Measurements from ENCODE around the gene ELF4. TPM values are rescaled to one million over a fixed set of nuclear protein-coding genes. Genes with fewer than 3 reads are reported as not detected.

The ELF4 gene
- 10 to 100 TPM; 39.8 to 61.9 TPM for total RNA-seq
- long read RNA-seq, partial matches to known transcripts, result 3 of 11 reads
- long read RNA-seq, other reads (novel, unspliced or antisense), result 8 of 11 reads

DNA sequence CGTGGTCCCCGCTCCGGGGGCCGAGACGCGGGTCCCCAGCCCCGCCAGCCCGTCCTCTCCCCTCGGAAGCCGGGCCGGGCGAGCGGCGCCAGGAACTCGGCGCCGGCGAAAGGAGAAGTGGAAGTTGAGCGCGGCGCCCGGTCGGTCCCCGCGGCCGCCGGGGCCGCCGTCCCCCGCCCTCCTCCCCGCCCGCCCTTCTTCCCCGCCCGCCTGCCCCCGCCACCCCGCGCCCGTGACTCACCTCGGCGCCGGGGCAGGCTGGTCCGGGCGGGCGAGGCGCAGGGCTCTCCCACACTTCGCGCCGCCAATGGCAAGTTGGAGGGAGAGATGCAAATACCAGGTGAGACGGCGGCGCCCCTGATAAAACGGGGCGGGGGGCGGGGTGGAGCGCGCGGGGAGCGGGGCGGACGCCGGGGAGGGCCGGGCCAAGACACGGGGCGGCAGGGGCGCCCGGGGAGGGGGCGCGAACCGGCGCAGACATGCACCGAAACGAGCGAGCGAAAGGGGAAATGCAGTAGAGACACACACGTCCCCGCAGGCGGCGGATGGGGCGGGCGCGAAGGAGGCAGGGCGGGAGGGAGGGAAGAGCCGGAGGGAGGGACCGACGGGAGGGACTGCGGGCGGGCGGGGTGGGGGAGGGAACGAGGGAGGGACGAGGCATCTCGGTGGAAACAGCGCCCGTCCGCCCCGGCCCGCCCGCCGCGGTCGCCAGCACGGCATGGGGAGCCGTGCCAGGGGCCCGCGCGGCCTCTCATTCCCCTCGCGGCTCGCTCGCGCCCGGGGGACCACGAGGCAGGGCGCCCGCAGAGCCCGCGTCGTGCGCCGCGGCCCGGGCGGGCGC lies at the start of gene ELF4:
Gene ELF4, minus strand, starts transcription at position 119 of the 841 bp plus-strand sequence. CDS start 29,167 bp downstream, outside the sequence.
- ATAC-seq, result peak; percentile 64
- peak; percentile 62 to 68 for DNase-seq

DNA sequence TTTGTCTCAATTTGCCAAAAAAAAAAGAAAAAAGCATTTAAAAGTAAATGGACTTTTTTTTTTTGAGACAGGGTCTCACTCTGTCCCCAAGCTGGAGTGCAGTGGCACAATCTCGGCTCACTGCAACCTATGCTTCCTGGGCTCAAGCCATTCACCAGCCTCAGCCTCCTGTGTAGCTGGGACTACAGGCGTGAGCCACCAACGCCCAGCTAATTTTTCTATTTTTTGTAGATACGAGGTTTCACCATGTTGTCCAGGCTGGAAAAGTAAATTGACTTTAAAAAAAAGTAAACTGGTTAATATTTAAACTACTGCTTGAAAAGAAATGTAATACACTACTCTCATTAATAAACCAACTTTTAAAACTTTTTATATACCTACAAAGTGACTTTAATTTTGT lies 49.5 kb upstream of the ELF4 start:
- ATAC-seq (no peak), DNase-seq (no peak)
- intact Hi-C loops (cut with DNase I, micrococcal nuclease), result no loop called here

More for the DNA sequence above, at the start of gene ELF4:
- intact Hi-C loops (cut with DNase I, micrococcal nuclease), result no loop called here

DNA sequence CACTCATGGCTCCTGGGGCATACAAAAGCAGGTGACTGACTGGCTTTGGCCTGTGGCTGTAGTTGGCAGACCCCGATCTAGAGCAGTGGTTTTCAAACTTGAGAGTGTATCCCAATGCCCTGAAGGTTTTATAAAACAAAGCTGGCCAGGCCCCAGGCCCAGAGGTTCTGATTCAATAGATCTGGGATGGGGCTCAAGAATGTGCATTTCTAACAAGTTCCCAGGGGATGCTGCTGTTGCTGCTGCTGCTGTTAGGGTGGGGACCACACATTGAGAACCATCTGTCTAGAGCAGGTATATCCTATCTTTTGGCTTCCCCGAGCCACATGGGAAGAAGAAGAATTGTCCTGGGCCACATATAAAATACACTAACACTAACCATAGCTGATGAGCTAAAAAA lies 48.0 kb upstream of the ELF4 start:
- intact Hi-C loops (cut with DNase I, micrococcal nuclease), result no loop called here
- no peak for ATAC-seq
- no peak for DNase-seq

DNA sequence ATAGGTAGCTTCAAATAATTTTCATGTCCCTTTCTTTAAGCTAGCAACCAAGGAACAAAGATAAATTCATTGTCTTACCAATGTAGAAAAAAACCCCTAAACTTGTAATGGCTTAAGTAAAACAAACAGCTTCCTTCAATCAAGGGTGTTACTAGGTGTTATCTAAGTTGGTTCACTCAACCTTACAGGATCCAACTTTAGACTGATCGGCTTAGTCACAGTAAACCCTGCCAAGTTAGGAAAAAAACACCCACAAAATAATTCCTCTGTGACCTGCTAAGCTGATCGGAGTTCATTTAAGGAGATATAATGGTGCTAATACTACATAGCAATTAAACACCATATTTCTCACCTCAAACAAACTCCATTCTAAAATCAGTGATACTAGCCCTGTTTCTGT lies 45.3 kb upstream of the ELF4 start:
- intact Hi-C loops (cut with DNase I, micrococcal nuclease), result no loop called here
- DNase-seq, result no peak
- ATAC-seq, result no peak

DNA sequence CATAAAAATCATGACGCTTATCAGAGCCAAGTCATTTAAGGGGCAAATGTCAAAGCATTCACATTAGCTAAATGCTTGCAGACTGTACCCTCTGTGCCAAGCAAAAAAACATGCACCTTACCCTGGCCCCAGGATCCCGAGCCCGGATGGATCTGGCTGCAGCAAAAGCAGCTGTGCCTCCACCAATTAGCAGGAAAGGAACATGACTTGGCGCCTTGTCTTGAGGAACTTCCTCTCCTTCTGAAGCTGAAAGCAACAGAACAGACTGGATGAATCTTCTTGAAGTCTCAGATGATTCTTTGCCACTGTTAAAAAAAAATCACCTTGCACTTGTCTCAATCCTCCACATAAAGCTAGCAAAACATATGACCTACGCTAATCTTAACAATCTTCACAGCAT lies 37.3 kb upstream of the ELF4 start:
- no peak for DNase-seq
- no peak for ATAC-seq
- intact Hi-C loops (cut with DNase I, micrococcal nuclease), result no loop called here

DNA sequence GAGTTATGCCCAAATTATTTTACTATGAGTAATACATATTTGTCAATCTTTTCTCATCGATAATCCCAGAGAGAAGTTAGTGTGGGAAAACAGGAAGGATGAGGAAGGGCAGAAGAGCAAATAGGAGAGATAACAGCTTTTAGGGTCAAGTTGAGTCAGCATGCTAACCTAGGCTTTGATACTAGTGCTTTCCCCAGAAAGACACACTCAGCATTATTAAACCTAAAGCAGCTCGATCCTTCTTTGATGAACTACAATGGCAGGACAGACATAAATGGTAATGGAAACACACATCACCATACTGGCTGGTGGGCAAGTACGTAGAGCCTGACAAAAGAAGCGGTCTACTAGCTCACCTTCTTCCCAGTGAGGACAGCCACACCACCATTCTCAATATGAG lies 34.8 kb upstream of the ELF4 start:
- intact Hi-C loops (cut with DNase I, micrococcal nuclease), result no loop called here
- no peak for DNase-seq
- no peak for ATAC-seq

DNA sequence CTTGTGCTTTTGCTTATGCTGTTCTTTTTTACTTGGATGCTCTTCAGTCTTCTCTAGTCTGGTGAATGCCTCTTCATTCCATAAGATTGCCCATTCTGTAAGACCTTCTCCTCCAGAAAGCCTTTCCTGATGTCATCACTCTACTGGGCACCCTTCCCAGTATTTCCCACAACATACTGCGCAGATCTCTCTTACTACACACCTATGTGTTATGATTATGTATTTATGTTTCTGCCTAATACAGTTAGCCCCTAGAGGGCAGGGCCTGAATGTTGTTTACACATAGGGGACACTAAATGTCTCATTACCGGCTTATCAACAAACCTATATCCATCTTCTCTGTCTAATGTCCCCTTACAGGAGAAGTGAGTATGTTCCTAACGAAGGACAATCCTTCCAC lies 34.2 kb upstream of the ELF4 start:
- ATAC-seq, result no peak
- DNase-seq, result no peak
- intact Hi-C loops (cut with DNase I, micrococcal nuclease), result no loop called here

DNA sequence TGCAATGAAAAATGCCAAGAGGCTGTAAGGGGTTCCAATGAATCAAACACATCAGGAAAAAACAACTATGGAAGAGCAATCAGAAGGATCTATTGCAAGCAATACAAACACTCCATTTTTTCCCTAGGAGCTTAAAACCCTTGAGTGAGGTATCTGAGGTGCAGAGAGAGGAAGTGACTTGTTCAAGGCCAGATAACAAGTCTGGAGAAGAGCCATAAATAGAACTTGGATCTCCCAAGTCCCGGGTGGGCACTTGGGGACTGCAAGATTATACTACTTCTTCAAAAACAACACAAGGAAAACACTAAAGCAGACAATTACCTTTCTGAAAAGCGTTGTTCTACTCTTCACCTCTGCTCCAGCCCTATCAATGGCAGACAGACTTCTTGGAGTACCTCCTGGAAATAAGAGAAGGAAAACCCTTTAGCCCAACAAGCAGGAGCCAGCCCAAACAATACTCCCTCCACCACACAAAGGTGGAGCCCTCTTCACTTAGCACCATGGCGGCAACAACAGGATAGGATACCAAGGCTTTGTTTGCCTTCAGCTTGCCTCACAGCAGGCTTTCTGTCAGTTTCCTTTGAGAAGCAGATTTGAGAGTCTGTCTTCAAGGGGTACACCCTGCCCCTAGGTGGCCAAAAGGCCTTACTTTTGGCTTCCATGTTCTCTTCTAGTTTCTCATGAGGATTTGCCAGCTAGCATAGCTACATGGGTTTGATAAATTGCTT lies 29.3 kb upstream of the ELF4 start:
- ATAC-seq (no peak), DNase-seq (no peak)
- intact Hi-C loops (cut with DNase I, micrococcal nuclease), result no loop called here

DNA sequence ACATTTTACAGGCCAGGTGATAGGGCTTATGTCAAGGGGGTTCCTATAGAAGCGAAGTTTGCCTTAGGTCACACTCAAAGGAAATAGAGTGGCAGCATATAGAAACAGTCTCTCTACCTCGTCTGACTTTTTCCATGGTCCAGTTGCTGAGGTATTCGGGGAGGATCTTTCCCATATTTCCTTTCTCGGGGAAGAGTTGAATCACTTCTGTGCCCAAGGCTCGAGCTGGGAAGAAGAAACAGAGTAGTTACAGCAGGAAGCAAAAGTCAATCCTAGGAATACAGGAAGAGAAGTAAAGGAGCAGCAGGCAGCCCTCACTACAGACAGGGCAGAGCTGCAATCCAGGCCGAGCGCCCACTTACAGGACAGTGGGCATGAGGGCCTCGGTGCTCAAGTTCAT lies 26.7 kb upstream of the ELF4 start:
- intact Hi-C loops (cut with DNase I, micrococcal nuclease), result no loop called here
- ATAC-seq (no peak), DNase-seq (no peak)

DNA sequence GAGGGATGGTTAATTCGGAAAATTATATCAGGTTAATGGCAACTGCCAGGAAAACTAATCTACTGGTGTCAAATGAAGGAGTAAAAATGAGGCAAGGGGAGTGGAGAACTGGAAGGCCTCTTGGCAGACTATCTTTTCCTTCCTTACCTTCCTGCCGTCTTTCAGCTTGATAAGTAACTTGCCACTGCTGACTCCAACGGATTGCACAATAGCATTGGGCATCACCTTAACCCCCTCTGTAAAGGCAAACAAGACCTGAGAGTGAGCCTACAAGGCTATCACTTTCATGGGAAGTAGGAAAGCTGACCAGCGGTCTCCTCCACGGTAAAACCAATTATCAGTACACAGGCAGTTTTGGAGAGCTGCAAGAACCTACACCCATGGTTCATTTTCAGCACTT lies 26.2 kb upstream of the ELF4 start:
- intact Hi-C loops (cut with DNase I, micrococcal nuclease), result no loop called here
- no peak for ATAC-seq
- no peak for DNase-seq

DNA sequence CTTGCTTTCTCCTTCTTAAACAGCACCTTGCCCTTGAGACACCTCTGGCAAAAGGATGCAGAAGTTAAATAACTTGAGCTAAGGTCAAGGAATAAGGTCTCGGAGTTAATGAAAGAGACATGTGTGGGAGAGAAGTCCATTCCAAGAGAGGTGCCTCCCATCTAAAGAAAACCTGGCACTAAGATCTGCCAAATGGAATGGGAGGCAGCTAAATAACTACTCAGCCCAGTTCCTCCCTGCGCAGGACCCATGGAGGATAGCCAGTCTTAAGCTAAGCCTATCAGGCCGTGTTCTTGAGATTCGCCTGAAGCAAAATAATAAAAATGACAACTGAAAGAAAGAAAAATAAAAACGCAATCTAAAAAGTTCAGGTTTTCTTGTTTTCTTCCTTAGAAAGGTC lies 20.7 kb upstream of the ELF4 start:
- intact Hi-C loops (cut with DNase I, micrococcal nuclease), result no loop called here
- no peak for DNase-seq
- no peak for ATAC-seq

DNA sequence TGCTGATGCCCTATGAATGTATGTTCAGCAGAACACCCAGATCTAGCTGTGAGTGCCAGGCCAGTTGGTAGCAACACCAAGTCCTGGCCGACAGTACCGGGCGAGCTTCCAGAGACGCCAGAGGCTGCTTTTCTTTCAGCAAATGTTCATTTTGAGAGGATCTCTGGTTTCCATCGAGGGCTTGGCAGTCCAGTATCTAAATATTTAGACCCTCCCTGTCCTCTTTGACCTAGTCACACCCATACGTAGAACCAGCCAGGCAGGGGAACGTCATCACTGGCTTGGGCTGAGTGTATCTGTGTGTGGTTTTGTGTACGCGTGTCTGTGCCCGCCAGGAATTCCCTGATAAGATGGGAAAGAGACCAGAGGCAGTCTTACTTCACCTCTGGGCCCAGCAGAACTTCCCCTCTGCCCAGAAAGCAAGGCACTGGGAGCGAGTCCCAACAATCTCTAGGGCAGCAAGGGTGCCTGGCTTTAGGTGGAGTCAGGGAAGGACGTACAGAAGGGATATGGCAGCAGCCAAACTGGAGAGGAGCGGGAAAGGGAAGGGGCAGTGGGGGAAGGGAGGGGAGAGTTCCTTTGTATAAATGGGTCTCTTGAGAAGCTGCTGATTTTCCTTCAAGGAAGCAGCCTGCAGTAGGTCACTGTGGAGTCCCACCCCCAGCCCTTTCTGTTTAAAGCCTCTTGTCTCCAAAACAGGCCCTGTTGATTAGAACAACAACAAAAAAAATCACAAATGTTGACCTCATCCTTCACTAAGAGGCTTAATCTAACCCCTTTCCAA lies 15.0 kb upstream of the ELF4 start:
- ATAC-seq, result no peak
- DNase-seq, result peak in 1 of 2 donors; percentile 38

DNA sequence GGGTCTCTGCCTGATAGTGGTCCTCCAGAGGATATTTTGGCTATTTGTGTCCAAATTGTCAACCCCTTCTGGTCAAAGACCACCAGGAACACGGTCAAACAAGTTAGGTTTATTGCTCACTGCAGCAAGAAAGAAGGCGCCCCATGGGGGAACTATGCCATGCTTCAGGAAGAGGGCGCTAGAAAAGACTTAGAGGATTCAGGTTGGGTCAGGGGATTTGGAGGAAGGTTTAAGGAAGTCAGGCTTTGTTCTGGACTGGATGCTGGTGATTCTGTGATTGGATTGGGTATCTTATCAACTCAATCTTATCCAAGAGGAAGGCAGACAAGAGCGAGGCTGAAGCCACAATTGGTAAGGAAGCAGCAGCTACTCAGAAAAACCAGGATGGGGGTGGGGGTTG lies 14.3 kb upstream of the ELF4 start:
- intact Hi-C loops (cut with DNase I, micrococcal nuclease), result no loop called here
- ATAC-seq, result no peak
- no peak for DNase-seq

More for the DNA sequence above, 15.0 kb upstream of the ELF4 start:
- intact Hi-C loops (cut with DNase I, micrococcal nuclease), result no loop called here

DNA sequence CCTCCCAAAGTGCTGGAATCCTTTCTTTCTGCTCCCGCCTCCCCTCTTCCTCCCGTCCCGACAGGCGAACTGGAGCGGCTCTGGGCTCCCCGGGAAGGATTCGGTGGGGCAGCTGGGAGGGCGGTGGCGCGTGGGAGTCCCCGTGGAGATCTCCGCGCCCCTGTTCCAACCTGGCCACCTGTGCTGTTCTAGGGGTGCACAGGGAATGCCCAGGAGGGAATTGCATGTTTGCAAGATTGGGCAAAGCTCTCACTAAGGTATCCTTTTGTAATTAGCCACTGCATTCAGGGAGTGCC lies 11.2 kb upstream of the ELF4 start:
- ATAC-seq (no peak), DNase-seq (no peak)
- intact Hi-C loops (cut with DNase I, micrococcal nuclease), result no loop called here

DNA sequence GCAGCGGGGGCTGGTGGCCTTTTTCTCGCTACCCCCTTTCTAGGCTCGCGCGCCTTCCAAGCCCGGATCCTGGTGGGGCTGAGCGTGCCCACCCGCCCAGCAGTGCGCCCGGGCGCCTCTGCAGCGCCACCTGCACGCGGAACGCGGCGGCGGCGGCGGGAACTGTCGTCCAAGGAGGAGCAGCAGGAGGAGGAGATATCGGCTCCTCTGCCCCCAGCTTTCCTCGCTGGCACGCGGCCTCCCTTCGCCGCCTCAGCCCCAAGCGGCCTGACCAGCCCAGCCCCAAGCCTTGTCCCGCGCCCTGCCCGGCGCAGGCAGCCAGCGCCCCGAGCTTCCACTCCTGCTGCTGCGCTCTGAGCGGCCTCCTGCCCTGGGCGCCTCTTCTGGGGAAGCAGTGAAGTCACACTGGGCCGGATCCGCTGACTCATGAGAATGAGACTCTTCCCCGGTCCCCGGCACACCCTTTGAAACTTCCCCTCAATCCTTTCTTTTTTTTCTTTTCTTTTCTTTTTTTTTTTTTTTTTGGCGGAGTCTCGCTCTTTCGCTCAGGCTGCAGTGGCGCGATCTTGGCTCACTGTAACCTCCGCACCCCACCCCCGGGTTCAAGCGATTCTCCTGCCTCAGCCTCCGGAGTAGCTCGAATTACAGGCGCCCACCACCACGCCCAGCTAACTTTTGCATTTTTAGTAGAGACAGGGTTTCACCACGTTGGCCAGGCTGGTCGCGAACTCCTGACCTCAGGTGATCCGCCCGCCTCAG lies 10.6 kb upstream of the ELF4 start:
- DNase-seq (peak; percentile 74 to 77), ATAC-seq (peak; percentile 88)
- intact Hi-C loops (cut with DNase I, micrococcal nuclease), result no loop called here

DNA sequence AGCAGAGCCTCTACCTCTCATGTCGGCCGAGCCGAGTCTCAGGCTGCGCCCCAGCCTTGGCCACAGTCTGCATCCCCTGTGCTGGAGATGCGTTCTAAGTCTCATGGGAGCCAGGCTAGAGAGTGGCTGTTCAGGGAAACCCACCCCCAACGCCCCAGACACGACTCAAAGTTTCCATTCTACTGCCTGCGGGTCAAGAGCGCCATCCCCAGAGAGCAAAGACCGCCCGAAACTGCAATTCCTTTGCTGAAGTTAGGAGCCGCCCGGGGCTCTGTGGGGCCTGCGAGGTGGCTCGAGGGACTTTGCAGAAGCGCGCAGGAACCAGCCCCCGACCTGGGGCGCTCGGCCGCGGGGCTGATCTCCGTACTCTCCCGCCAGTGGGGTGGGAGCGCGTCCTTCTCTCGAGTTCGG lies 10.0 kb upstream of the ELF4 start:
- intact Hi-C loops (cut with DNase I, micrococcal nuclease), result no loop called here
- ATAC-seq (peak; percentile 28), DNase-seq (no peak)

DNA sequence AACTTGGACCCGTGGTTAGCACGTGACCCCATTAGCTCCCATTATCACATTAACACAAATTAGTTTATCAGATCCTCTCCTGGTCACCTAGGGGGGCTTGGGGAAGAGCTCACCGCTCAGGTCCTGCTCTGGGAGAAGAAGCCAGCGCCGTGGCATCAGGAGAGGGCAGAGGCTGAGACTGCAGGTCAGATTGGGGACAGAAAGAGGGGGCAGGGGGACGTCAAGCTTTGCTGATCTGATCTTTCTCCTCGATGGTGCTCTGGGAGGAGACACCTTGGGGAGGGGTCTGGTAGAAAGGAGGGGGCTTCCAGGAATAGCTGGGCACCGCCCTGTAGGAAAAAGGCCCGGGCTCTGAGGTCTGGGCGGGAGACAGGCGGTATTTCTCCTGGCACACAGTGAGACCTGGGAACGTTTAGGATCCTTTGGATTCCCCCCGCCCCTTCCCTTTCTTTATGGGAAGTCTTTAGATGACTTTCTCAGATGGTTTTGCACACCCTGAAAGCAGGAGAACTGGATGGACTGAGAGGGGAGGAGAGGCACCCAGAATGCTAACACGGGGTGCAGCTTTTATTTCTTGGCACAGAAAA lies 9.1 kb upstream of the ELF4 start:
- intact Hi-C loops (cut with DNase I, micrococcal nuclease), result no loop called here
- ATAC-seq (no peak), DNase-seq (no peak)

DNA sequence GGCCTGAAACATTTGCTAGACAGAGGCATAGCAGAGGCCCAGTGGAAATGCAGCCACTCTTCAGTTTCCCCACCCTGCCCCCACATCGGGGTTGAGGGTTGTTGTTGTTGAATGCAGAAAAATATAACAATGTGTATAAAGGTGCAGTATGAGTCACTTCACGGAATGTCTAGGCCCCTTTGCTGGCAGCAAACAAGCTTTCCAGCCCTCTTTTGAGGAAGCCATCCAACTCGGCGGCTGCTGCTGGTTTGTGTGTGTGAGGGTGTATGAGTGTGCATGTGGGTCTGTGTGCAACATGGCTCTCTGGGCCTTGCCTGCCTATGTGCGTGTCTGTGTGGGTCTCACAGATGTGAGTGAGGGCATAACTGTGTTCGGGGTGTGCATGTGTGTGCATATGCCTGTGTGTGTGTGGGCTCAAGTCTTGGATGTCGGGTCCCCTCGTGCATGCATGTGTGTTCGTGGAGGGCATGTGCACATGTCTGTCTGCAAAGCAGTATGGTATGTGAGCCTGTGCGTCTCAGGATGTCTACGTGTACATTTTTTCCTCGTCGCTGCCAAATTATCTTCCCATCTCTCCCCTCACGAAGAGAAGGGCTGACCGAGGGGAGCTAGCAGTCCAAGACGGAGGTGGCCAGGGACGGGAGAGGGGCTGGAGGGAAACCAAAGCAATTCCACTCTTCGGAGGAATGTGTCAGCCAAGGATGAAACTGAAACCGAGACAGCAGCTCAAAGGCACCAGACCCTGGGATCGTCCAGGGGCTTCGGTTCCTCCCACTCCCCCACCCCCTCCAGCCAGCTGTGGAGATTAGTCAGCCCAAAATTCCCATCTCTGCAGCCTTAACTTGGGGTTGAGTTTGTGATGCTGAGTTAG lies 8.4 kb upstream of the ELF4 start:
- no peak for ATAC-seq
- no peak for DNase-seq
- intact Hi-C loops (cut with DNase I, micrococcal nuclease), result no loop called here

Measured in left colon (tissue), 2 donors.